Renal cortex interstitium (tissue), 15 donors: ENCODE results near the gene CREB1. TPM values are rescaled to one million over a fixed set of nuclear protein-coding genes. Genes with fewer than 3 reads are reported as not detected.
"Not testable (repeated sequence)": the region's sequence is repeated elsewhere in the genome, so short reads cannot be mapped to it uniquely, and the experiment has no call there.

Source experiments
- DNase-seq, 11 donors: peaks; one replicate each; pipeline ENCODE4 v3.0.0-alpha.2; 2013; ENCODE audit warnings: low read depth in 9 of 11, low spot score in 4 of 11; ENCODE audit errors: extremely low read depth in 1 of 11
- long read RNA-seq, 16 experiments: transcript quantifications; one replicate each; lab custom pipeline, GENCODE V29; 2026
- polyA plus RNA-seq, 3 donors: library from polyadenylated mRNA; unstranded; fragments of 120-200 nt; gene quantifications; one replicate each; pipeline ENCODE4 v1.2.1, GENCODE V29; 2013; ENCODE audit not compliant: insufficient read length in 3 of 3

CREB1 gene
- 10 to 100 TPM; 72.5 to 83.1 (median 73.5) TPM for polyA plus RNA-seq
- long read RNA-seq, donor 1, full-length matches to known transcripts, result 4 of 4 reads
- long read RNA-seq, donor 1, partial matches to known transcripts, result 0 of 4 reads
- long read RNA-seq, donor 1, other reads (novel, unspliced or antisense), result 0 of 4 reads
- long read RNA-seq, donor 2, full-length matches to known transcripts, result 8 of 38 reads
- long read RNA-seq, donor 2, partial matches to known transcripts, result 30 of 38 reads
- long read RNA-seq, donor 2, other reads (novel, unspliced or antisense), result 0 of 38 reads
- long read RNA-seq, donor 3, full-length matches to known transcripts, result 11 of 23 reads
- long read RNA-seq, donor 3, partial matches to known transcripts, result 12 of 23 reads
- long read RNA-seq, donor 3, other reads (novel, unspliced or antisense), result 0 of 23 reads
- long read RNA-seq, donor 4, full-length matches to known transcripts, result 9 of 25 reads
- long read RNA-seq, donor 4, partial matches to known transcripts, result 10 of 25 reads
- long read RNA-seq, donor 4, other reads (novel, unspliced or antisense), result 6 of 25 reads
- long read RNA-seq, donor 5, result 0 reads
- long read RNA-seq, donor 6, full-length matches to known transcripts, result 6 of 29 reads
- long read RNA-seq, donor 6, partial matches to known transcripts, result 23 of 29 reads
- long read RNA-seq, donor 6, other reads (novel, unspliced or antisense), result 0 of 29 reads
- long read RNA-seq, donor 7, full-length matches to known transcripts, result 7 of 7 reads
- long read RNA-seq, donor 7, partial matches to known transcripts, result 0 of 7 reads
- long read RNA-seq, donor 7, other reads (novel, unspliced or antisense), result 0 of 7 reads
- long read RNA-seq, donor 8, full-length matches to known transcripts, result 20 of 57 reads
- long read RNA-seq, donor 8, partial matches to known transcripts, result 24 of 57 reads
- long read RNA-seq, donor 8, other reads (novel, unspliced or antisense), result 13 of 57 reads
- long read RNA-seq, donor 9, full-length matches to known transcripts, result 4 of 16 reads
- long read RNA-seq, donor 9, partial matches to known transcripts, result 12 of 16 reads
- long read RNA-seq, donor 9, other reads (novel, unspliced or antisense), result 0 of 16 reads
- long read RNA-seq, donor 10, full-length matches to known transcripts, result 11 of 16 reads
- long read RNA-seq, donor 10, partial matches to known transcripts, result 5 of 16 reads
- long read RNA-seq, donor 10, other reads (novel, unspliced or antisense), result 0 of 16 reads
- long read RNA-seq, donor 11, full-length matches to known transcripts, result 11 of 33 reads
- long read RNA-seq, donor 11, partial matches to known transcripts, result 22 of 33 reads
- long read RNA-seq, donor 11, other reads (novel, unspliced or antisense), result 0 of 33 reads
- long read RNA-seq, donor 12, full-length matches to known transcripts, result 1 of 1 reads
- long read RNA-seq, donor 12, partial matches to known transcripts, result 0 of 1 reads
- long read RNA-seq, donor 12, other reads (novel, unspliced or antisense), result 0 of 1 reads
- long read RNA-seq, donor 13, full-length matches to known transcripts, result 22 of 47 reads
- long read RNA-seq, donor 13, partial matches to known transcripts, result 25 of 47 reads
- long read RNA-seq, donor 13, other reads (novel, unspliced or antisense), result 0 of 47 reads
- long read RNA-seq, donor 14, full-length matches to known transcripts, result 7 of 12 reads
- long read RNA-seq, donor 14, partial matches to known transcripts, result 5 of 12 reads
- long read RNA-seq, donor 14, other reads (novel, unspliced or antisense), result 0 of 12 reads
- long read RNA-seq, donor 15, full-length matches to known transcripts, result 4 of 4 reads
- long read RNA-seq, donor 15, partial matches to known transcripts, result 0 of 4 reads
- long read RNA-seq, donor 15, other reads (novel, unspliced or antisense), result 0 of 4 reads
- long read RNA-seq, donor 16, full-length matches to known transcripts, result 23 of 28 reads
- long read RNA-seq, donor 16, partial matches to known transcripts, result 5 of 28 reads
- long read RNA-seq, donor 16, other reads (novel, unspliced or antisense), result 0 of 28 reads

DNA sequence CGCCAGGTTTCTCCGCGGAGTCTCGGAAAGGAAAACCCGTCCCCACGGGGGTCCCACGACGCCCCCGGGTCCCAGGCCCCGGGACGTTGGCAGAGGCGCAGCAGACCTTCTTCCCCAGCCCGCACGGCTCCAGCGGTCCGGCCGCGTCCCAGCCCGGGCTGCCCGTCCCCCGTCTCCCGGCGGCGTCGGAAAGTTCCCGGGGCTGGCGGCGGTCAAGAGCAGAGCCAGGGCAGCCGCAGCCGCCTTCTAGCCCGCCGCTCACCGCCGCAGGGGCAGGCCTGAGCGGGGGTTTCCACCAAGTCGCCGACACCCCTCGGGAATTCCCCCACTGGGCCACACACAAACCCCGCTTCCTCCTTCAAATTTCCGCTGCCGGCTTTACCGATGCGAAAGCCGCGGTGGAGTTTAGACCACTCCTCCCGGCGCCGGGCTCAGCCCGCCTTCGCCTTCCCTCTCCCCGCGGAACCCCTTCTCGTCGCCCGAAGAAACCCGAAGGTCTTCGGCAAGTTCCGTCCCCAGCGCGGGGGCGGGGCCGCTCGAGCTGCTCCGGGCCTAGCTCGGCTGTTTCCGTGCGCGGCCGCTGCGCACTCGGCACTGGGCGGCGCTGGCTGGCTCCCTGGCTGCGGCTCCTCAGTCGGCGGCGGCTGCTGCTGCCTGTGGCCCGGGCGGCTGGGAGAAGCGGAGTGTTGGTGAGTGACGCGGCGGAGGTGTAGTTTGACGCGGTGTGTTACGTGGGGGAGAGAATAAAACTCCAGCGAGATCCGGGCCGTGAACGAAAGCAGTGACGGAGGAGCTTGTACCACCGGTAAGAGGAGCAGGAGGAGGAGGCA lies at the start of gene CREB1:
TSS of gene CREB1 (plus strand) at position 633 of the 830 bp plus-strand sequence. CDS start 25,674 bp downstream, outside the sequence.
- DNase-seq, result peak; percentile 93 to 98 (median 97)

DNA sequence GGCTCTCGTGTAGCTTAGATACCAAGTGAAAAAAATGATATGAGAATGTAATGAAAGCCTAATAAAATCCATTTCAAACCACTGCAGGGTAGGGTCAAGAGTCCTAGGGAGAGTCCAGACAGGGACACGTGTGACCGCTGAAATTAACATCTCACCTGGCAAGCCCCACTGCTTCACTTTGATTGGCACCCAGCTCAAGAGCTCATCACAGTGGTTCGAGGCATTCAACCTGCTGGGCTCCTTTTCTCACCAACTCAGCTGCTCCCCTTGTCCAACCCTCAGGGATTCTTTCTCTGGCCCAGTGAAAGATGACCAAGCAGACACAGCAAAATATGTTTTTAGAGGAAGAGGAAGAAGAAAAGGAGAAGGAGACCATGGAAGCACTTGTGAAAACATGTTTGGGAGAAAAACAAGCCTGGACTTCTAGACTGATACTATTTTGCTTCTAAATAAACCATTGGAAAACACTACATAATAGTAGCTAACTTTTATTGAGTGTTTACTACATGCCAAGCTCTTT lies 49.2 kb upstream of the CREB1 start:
- DNase-seq, result no peak

DNA sequence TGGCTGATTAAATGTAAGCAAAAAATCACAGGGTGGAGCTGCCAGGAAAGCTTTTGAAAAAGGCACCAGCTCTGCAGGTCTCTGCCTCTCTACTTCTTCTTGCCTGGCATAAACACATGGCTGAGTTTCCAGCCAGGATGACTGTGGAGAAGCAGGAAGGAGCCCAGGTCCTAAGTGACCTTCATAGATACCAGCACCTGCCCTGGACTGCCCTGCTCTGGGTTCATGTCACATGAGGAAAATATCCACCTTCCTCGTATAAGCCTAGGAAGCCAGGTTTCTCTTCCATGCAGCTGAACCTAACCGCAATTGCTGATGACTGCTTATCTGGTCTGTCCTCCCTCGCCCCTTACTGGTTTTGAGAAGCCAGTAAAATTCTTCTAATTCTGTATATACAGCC lies 47.8 kb upstream of the CREB1 start:
- no peak for DNase-seq

DNA sequence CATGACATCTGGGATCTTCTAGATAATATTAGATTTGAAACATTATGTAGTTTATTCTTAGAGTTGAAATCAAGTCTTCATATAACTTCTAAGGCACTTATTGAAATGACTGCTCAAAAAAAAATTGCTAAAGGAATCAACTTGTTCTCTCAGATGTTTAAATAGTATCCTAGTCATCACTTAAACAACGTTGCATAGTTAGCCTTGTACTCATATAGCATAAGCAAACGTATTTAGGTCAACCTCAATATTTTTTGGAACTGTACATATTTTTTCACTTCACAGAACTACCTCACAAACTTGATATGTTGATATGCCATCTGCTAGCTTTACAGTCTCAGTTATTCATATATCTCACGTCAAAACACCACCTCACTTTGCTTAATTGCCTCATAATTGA lies 47.1 kb upstream of the CREB1 start:
- DNase-seq, result no peak

DNA sequence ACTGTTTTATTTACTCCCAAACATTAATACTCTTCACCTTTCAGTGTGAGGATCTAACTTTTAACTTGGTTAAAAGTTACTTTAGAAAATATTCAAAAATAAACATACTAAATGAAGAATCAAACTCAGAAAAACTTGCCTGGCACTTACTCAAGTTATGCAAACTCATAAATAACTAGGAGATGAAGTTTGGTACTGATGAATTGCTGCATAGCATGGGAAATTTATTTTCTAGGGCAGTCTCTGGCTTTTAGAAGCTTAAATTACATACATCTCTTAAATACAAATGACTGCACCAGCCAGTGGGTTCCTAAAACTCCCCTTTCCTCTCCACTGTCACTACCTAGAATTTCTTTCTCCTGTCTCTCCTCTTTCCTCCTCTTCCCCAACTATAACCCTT lies 46.7 kb upstream of the CREB1 start:
- no peak for DNase-seq

DNA sequence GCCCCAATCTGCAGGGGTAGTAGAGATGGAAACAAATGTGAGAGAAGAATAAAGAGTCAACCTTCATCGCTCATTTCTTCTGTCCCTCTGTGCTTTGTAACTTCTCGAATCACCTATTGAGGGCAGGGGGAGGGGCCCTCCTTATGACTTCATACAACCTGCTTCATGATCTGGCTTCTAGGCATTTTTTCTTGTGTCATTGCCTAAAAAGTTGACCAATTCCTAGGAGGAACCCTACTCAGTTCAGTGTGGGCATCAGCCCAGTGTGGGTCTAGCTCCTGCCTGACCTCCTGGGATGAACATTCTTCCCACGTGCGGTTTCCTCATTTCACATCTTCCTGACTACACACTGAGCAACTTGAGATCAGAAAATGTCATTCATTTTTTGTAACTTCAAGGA lies 46.3 kb upstream of the CREB1 start:
- no peak for DNase-seq

DNA sequence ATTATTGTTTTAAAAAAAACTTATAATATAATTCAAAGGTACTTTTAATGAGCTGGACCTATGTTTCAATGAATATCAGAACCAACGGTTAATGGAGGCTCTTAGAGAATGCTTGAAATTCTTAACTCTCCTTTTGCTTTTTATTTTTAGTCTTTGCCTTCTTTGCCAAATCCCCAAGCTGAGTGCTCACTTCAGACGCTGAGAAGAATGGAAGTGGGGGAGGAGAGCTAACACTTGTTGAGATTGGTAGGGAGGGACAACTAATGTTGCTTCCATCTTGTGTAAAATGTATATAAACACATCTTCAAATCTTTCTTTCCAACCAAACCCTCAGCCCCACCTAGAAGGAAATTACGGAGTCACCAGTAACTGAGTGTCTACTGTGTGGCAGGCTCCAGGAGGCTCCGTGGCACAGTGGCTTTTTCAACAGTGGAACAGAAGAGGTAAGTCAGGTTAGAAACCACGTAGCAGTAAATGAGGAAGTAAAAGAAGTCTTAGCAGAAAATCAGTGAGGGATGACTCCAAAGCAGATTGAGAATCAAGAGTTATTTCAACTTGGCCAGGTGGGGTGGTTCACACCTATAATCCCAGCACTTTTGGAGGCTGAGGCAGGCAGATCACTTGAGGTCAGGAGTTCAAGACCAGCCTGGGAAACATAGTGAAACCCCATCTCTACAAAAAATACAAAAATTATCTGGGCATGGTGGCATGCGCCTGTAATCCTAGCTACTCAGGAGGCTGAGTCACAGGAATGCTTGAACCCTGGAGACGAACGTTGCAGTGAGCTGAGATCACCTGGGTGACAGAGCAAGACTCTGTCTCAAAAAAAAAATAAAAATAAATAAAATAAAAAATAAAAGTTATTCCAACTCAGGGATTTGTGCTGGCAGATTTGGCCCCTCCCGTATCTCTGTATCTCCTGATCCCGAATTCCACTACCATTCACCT lies 45.0 kb upstream of the CREB1 start:
- no peak for DNase-seq

DNA sequence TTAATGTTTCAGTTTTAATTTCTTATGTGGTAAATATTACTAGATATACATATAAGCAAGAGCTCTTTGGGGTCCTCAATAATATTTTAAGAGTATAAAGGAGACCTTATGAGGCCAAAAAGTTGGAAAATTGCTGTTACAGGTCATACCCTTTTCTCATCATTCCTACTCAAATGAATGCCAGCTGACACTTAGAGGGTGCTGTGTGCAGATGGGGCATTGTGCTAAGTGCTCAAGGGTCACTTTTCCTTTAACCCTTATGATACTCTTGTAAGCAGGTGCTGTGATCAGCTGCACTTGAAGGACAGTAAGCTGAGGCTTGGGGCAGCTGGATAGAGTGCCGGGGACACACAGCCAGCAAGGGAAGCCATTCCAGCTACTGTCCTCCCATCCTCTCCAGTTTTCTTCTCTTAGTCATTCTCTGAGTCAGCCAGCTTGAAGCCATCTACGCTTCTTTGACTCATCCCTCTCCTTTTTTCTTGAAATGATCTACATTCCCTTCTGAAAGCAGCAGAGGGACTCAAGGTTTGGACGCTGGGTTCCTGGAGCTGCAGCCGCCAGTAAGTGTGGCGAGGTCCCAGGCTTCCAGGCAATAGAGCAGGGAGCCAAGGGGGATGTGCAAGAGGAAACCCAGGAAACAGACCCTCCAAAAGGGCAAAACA lies 42.0 kb upstream of the CREB1 start:
- no peak for DNase-seq

DNA sequence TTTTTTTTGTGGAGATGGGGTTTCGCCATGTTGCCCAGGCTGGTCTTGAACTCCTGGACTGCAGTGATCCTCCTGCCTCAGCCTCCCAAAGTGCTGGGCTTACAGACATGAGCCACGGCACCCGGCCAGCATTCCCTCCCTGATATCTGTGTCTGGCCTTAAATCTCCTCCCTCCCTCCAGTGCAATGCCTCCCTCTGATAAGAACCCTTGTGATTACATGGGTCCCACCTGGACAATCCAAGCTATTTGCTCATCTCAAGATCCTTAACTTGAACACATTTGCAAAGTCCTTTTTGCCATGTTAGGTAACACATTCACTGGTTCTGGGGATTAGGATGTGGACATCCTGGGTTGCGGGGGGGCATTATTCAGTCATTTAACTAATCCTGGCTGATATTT lies 40.5 kb upstream of the CREB1 start:
- no peak for DNase-seq

DNA sequence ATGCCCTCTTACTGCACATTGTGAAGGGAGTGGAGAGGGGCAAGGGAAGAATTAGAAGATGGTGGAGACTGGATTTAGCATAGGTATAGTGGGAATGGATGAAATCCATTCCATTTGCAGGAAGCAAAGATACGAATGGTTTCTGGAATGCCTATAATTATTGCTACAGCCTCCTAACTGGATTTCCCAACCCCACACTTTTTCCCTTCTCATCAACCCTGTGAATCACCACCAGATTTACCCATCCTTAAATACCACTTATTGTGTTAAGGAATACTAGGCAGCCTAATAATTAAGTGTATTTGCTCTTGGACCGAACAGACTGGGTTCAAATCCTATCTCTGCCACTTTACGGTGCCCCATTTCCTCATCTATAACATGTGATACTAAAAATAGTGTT lies 39.3 kb upstream of the CREB1 start:
- DNase-seq, result no peak

DNA sequence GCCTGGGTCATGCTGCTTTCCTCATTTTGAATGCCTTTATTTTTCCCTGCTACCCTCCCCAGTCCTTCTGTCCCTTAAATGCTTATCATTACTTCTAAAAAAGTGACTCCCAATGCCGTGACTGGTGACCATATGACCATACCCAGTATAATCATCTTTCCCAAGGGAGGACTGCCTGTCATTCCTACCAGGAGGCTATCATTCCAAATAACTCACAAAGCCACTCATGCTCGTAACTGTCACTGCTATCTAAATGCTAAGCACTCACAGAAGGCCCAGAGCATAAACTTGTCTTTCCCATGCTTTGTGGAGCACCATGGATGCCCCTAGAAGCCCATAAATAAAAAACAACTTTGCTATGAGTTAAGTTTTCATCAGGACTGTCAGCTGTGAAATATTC lies 38.7 kb upstream of the CREB1 start:
- no peak for DNase-seq

DNA sequence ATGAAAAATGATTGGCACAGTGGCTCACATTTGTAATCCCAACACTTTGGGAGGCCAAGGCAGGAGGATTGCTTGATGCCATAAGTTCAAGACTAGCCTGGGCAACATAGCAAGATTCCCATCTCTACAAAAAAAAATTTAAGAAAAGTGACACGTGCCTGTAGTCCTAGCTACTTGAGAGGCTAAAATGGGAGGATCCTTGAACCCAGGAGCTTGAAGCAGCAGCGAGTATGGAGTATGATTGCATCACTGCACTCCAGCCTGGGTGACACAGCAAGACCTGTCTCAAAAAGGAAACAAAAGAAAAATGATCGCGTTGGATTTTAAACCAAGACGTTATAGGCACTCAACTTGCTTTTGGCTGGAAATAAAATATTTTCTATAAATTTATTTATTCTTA lies 37.8 kb upstream of the CREB1 start:
- no peak for DNase-seq

DNA sequence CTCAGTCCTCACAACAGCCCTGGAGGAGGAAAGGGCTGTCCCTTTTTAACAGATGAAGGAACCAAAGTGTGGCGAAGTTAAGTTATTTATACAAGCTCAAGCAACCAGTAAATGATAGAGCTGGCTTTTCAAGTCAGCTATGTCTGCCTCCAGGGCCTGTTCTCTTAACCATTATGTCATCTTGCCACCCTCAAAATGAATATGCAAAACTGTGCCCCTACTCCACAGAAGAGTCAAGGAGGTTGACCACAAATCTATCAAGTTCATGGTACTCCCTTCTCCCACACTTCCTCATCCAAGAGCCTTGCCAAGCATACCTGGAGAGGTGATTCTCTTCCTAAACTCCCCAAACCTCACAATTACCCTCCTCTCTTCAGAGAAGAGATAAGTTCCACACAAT lies 37.3 kb upstream of the CREB1 start:
- no peak for DNase-seq

DNA sequence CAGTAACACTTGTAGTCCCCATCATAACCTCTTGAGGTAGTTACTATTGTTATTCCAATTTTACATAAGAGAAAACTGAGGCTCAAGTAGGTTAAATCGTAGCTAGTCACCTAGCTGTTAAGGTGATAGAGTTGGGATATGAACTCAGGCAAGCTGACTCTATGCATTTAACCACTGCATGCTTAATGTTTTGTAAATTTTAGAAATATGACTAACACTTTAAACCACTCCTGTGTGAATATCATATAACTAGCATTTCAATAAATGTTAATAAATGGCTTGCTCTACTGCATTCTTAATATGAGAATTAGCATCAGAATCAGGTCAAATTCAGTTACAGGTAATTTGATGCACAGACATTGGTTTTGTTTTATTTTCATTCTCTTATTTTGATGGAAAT lies 35.6 kb upstream of the CREB1 start:
- DNase-seq, result no peak

DNA sequence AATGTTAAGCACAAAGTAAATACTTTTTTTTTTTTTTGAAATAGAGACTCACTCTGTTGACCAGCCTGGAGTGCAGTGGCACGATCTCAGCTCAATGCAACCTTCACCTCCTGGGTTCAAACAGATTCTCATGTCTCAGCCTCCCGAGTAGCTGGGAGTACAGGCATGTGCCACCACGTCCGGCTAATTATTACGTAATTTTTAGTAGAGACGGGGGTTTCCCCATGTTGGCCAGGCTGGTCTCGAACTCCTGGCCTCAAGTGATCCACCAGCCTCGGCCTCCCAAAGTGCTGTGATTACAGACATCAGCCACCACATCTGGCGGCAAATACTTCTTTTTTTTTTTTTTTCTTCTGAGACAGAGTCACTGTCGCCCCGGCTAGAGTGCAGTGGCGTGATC lies 32.8 kb upstream of the CREB1 start:
- not testable (repeated sequence) for DNase-seq
